HG03520 (cell line): ENCODE data around the gene FXYD2.

Experiments used
- ATAC-seq: cut with Tn5 transposase; IDR thresholded peaks from one replicate; pipeline ENCODE4 v1.9.1; 2021; ENCODE audit warnings: mild to moderate bottlenecking, moderate library complexity; ENCODE audit not compliant: unreplicated experiment

FXYD2 gene

DNA sequence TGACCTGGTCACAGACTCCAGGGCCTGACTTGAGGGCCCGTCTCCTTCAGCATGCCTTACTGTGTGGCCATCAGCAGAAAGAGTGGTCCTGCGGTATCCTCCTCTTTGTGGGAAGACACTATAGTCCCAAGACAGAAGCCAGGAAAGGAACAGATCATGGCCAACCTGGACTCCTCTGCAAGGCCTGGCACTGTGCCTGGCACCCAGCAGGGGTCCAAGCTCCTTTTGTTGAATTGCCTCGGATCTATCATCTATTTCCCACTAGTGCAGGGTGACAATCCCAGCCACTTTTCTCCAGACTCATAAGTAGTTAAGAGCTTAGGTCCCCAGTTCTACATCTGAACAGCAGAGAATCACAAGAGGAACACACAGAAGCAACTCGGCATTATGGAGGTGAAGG, 54.5 kb downstream of the FXYD2 start:
- no peak for ATAC-seq
